ENCODE results near the gene FAM107B. TPM values are rescaled to one million over a fixed set of nuclear protein-coding genes. Genes with fewer than 3 reads are reported as not detected.

FAM107B gene
- total RNA-seq, 4 donors from 2014 or later, result 24.1 to 69.7 (median 43.2) TPM

DNA sequence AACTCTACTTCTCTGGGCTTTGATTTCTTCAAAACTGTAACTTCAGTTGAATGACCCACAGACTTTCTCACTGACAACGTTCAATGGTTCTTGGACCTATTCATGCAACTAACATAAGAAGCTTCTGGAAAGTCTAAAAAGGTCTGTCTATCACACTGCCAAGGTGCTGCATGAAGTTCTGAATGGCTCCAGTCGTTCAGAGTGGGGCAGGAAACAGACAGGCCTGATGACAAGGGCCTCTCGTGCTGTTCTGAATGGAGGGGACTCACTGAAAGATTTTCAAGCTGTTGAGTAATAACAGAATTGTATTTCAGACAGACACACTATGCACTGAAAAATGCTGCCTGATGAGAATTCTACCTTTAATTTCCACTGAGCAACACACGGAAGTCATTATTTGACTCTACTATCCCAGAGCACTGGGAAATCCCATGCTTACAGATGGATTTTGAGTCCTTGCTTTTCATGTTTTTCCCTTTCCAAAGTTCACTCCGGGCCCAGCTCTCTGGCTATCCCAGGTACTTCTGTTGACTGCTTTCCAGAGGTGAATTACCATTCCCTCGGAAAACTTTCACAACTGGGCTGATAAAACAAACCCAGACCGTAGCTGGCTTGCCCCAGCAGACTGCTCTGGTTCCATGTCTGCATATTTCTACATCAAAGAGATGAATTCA is 239.1 kb downstream of the FAM107B start:
- DNase-seq, result no peak
- Histone ChIP-seq H3K36me3 (no peaks in the 10 kb centered on the region), H3K27ac (no peak overlapping the region), H3K4me3 (no peak overlapping the region), H3K9me3 (no peaks in the 10 kb centered on the region), H3K27me3 (no peaks in the 10 kb centered on the region), H3K4me1 (no peaks in the 10 kb centered on the region)
- intact Hi-C loops (cut with DNase I; ENCODE audit: low total_unique reads), result no loop called here
- TF ChIP-seq, protein P1, sequence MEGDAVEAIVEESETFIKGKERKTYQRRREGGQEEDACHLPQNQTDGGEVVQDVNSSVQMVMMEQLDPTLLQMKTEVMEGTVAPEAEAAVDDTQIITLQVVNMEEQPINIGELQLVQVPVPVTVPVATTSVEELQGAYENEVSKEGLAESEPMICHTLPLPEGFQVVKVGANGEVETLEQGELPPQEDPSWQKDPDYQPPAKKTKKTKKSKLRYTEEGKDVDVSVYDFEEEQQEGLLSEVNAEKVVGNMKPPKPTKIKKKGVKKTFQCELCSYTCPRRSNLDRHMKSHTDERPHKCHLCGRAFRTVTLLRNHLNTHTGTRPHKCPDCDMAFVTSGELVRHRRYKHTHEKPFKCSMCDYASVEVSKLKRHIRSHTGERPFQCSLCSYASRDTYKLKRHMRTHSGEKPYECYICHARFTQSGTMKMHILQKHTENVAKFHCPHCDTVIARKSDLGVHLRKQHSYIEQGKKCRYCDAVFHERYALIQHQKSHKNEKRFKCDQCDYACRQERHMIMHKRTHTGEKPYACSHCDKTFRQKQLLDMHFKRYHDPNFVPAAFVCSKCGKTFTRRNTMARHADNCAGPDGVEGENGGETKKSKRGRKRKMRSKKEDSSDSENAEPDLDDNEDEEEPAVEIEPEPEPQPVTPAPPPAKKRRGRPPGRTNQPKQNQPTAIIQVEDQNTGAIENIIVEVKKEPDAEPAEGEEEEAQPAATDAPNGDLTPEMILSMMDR (IDR thresholded peaks at IDR 0.05), result no peak
- TF ChIP-seq POLR2A (IDR thresholded peaks at IDR 0.05), result no peak

DNA sequence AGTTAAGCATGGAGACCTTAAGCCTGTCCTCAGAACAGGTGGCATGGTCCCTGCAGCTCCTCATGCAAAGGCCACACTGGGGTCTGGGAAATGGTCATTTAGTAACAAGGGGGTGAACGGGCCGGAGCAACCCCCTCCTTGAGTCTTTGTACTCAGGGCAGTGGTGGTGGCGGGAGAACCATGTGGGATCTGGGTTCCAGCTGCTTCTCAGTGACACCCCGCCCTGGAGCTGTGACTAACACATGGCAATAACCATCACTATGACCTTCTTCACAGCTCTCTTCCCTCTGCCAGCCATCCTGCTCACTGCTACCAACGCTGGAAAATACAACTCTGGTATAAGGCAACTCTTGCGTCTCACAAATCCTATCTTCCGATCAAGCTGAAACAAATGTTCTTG is 240.5 kb downstream of the FAM107B start:
- intact Hi-C loops (cut with DNase I; ENCODE audit: low total_unique reads), result no loop called here
- no peak overlapping the region for H3K27ac ChIP-seq
- H3K4me1 ChIP-seq, result no peaks in the 10 kb centered on the region
- TF ChIP-seq, protein P1 (IDR thresholded peaks at IDR 0.05), result no peak
- no peak for TF ChIP-seq POLR2A (IDR thresholded peaks at IDR 0.05)
- no peak overlapping the region for H3K4me3 ChIP-seq
- no peaks in the 10 kb centered on the region for H3K27me3 ChIP-seq
- DNase-seq, result no peak
- H3K36me3 ChIP-seq, result no peaks in the 10 kb centered on the region
- no peaks in the 10 kb centered on the region for H3K9me3 ChIP-seq

DNA sequence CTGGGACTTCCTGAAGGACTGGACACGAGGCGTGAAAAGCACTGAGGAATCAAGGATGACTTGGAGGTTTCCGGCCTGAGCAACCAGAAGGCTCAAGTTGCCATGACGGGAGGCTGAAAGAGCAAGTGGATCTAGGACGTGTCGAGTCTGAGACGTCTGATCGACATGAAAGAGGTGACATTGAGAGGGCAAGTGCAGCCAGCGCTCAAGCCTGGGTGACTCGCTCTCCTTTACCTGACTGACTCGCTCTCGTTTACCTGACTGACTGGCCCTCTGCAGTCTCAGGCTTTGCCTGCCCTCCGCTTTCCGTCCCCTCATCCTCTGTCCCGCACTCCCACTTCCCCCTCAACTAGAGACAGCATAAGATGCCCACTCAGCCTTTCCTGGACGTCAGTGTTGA is 241.4 kb downstream of the FAM107B start:
- Histone ChIP-seq H3K27ac (no peak overlapping the region), H3K4me1 (no peaks in the 10 kb centered on the region), H3K36me3 (peaks cover 0 to 2% of the 10 kb centered on the region in 2 donors), H3K4me3 (no peak overlapping the region), H3K9me3 (no peaks in the 10 kb centered on the region), H3K27me3 (no peaks in the 10 kb centered on the region)
- TF ChIP-seq, protein P1 (IDR thresholded peaks at IDR 0.05), result no peak
- TF ChIP-seq POLR2A (IDR thresholded peaks at IDR 0.05), result no peak
- intact Hi-C loops (cut with DNase I; ENCODE audit: low total_unique reads), result no loop called here
- DNase-seq, result no peak

DNA sequence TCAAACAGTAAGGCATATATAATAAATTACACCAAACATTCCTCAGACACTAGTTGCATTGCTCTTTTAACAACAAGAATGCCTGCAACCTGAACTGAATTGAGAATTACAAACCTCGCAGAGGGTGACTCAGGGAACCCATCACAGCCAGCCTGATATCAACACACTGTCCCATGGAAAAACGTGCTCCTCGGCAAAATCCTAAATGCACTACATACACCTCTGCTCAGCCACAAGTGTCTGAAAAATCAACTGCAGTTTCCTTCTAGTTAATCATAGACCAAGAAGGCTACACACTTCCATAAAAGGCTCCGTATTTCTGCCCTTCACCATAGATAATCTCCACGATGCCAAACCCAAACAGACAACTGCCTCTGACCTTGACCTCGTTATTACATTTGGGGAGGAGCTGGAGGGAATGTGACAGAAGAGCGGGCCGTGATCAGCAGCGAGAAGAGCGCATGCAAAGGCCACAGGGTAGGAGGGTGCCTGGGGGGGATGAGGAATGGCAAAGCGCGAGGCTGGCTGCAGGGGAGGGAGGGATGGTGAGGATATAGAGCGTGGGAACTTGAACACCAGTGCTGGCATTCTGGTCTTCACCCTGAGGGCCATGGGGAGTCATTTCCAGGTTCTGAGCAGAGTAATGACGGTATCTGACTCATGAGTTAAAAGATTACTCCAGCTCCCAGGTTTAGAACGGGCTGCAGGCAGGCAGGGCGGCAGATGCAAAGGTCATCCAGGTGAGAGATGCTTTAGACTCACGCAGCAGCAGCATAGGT is 242.0 kb downstream of the FAM107B start:
- intact Hi-C loops (cut with DNase I; ENCODE audit: low total_unique reads), result no loop called here
- TF ChIP-seq POLR2A (IDR thresholded peaks at IDR 0.05), result no peak
- TF ChIP-seq, protein P1 (IDR thresholded peaks at IDR 0.05), result no peak
- H3K36me3 ChIP-seq, result peaks cover 0 to 2% of the 10 kb centered on the region in 2 donors
- H3K27ac ChIP-seq, result no peak overlapping the region
- no peaks in the 10 kb centered on the region for H3K9me3 ChIP-seq
- DNase-seq, result no peak
- H3K4me3 ChIP-seq, result no peak overlapping the region
- H3K27me3 ChIP-seq, result no peaks in the 10 kb centered on the region
- H3K4me1 ChIP-seq, result no peaks in the 10 kb centered on the region

DNA sequence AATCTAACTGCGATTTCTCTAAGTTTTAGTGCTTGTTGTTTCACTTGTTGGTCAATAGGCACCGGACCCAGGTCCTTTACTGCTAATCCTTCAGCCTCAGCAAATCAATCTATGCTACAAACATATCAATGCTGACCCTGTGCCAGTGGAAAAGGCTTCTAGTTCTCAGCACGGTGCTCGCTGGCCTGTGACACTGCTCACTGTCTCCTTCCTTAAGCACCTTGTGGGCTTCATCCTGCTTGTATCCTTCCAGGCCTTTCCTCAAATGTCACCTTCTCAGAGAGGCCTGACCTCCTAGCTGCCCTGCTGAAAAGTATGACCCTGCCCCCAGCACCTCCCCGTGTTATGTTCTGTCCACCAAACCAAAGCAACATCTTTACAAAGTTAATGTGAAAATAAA is 242.7 kb downstream of the FAM107B start:
- intact Hi-C loops (cut with DNase I; ENCODE audit: low total_unique reads), result no loop called here
- peaks cover 0 to 2% of the 10 kb centered on the region in 2 donors for H3K36me3 ChIP-seq
- H3K9me3 ChIP-seq, result no peaks in the 10 kb centered on the region
- DNase-seq, result no peak
- no peak overlapping the region for H3K4me3 ChIP-seq
- no peak for TF ChIP-seq POLR2A (IDR thresholded peaks at IDR 0.05)
- TF ChIP-seq, protein P1 (IDR thresholded peaks at IDR 0.05), result no peak
- H3K27ac ChIP-seq, result no peak overlapping the region
- H3K27me3 ChIP-seq, result no peaks in the 10 kb centered on the region
- no peaks in the 10 kb centered on the region for H3K4me1 ChIP-seq

All from uterus (tissue), 4 donors.